PC-3 (cell line): ENCODE measurements around the gene DHX16. TPM values are rescaled to one million over a fixed set of nuclear protein-coding genes. Genes with fewer than 3 reads are reported as not detected.

Experiments used
- ATAC-seq: fragments of 200-7000 bp; cut with Tn5 transposase; 2 replicates; pipeline ENCODE4 v1.9.1; 2020; ENCODE audit warnings: mild to moderate bottlenecking, moderate library complexity
- BruUV-seq: library from RNA; stranded (reverse); fragments of 400-500 nt; replicated peaks from 2 replicates; lab custom pipeline; 2021; lab: Mats Ljungman, UMichigan
- CTCF ChIA-PET: fragments of 300-600 bp; sonication (Branson Sonifier 250); formaldehyde crosslinking; loops from one replicate; lab custom pipeline; 2022; ENCODE audit warnings: antibody characterized with exemption; lab: Charles Lee
- POLR2A ChIA-PET: fragments of 300-600 bp; sonication (Branson Sonifier 250); formaldehyde crosslinking; loops from one replicate; lab custom pipeline; 2022; ENCODE audit warnings: antibody characterized with exemption; ENCODE audit not compliant: unreplicated experiment; lab: Charles Lee
- DNase-seq: peaks from one replicate; pipeline ENCODE4 v3.0.0-alpha.2; 2015
- H2AFZ ChIP-seq: fragments of 300-600 bp; sonication (generic); 2 replicates; pipeline ENCODE4 v1.6.0; 2016; ENCODE audit warnings: antibody characterized with exemption, low read length
- H3F3A ChIP-seq: fragments of 300-600 bp; sonication (generic); one replicate; pipeline ENCODE4 v1.6.0; 2017; ENCODE audit warnings: antibody characterized with exemption, low read length, control low read depth, mild to moderate bottlenecking; ENCODE audit not compliant: unreplicated experiment
- H3K27ac ChIP-seq: fragments of 300-600 bp; sonication (generic); 2 replicates; pipeline ENCODE4 v1.5.1; 2016; ENCODE audit warnings: mild to moderate bottlenecking, low read length
- H3K27me3 ChIP-seq: fragments of 300-600 bp; sonication (generic); 2 replicates; pipeline ENCODE4 v1.6.1; 2016; ENCODE audit warnings: low read length, mixed read lengths
- H3K36me3 ChIP-seq: fragments of 300-600 bp; sonication (generic); 2 replicates; pipeline ENCODE4 v1.6.1; 2016; ENCODE audit warnings: low read depth, mixed run types, low read length, mixed read lengths
- H3K4me1 ChIP-seq: fragments of 300-600 bp; sonication (generic); 2 replicates; pipeline ENCODE4 v1.5.1; 2016; ENCODE audit warnings: low read length; ENCODE audit not compliant: insufficient read depth
- H3K4me2 ChIP-seq: fragments of 300-600 bp; sonication (generic); 2 replicates; pipeline ENCODE4 v1.6.0; 2016; ENCODE audit warnings: low read length
- H3K4me3 ChIP-seq: fragments of 300-600 bp; sonication (generic); 2 replicates; pipeline ENCODE4 v1.5.1; 2016; ENCODE audit warnings: mild to moderate bottlenecking, low read length, mixed read lengths
- H3K79me2 ChIP-seq: fragments of 300-600 bp; sonication (generic); 2 replicates; pipeline ENCODE4 v1.6.1; 2017; ENCODE audit warnings: low read length, mixed read lengths
- H3K9ac ChIP-seq: fragments of 300-600 bp; sonication (generic); 2 replicates; pipeline ENCODE4 v1.6.0; 2016; ENCODE audit warnings: mild to moderate bottlenecking, low read length
- H3K9me2 ChIP-seq: fragments of 300-600 bp; sonication (generic); replicated peaks from 2 replicates; pipeline ENCODE4 v1.6.1; 2016; ENCODE audit warnings: mixed run types, low read length, mixed read lengths
- H3K9me3 ChIP-seq: fragments of 300-600 bp; sonication (generic); 2 replicates; pipeline ENCODE4 v1.6.1; 2016; ENCODE audit warnings: low read length, mixed read lengths
- H4K20me1 ChIP-seq: fragments of 300-600 bp; sonication (generic); 2 replicates; pipeline ENCODE4 v1.6.1; 2016; ENCODE audit warnings: low read length, mixed read lengths
- EZH2 ChIP-seq: fragments of 300-600 bp; sonication (generic); IDR thresholded peaks from one replicate; pipeline ENCODE4 v1.6.1; 2017; ENCODE audit warnings: antibody characterized with exemption, mild to moderate bottlenecking, low read length; ENCODE audit not compliant: unreplicated experiment
- EZH2phosphoT487 ChIP-seq: fragments of 300-600 bp; sonication (generic); IDR thresholded peaks from 2 replicates; pipeline ENCODE4 v1.6.1; 2018; ENCODE audit warnings: mild to moderate bottlenecking, antibody characterized with exemption, low read length, borderline replicate concordance
- intact Hi-C: fragments of 100-400 bp; cut with micrococcal nuclease; formaldehyde crosslinking; loops from 2 replicates; pipeline ENCODE4 v1.9.0; 2023
- total RNA-seq: library from RNA; depleted of rRNA; stranded (reverse); fragments of >200 nt; gene quantifications from 2 replicates; pipeline ENCODE4 v1.2.3, GENCODE V29; 2014
- TF ChIP-seq, protein P1 (sequence below): fragments of 300-600 bp; sonication (generic); conservative IDR thresholded peaks from 2 replicates; pipeline ENCODE4 v1.5.1; 2017; ENCODE audit warnings: antibody characterized with exemption, low read depth, mild to moderate bottlenecking, low read length

Gene DHX16
- total RNA-seq, 1 experiment from 2014 or later, result 50.0 TPM

DNA sequence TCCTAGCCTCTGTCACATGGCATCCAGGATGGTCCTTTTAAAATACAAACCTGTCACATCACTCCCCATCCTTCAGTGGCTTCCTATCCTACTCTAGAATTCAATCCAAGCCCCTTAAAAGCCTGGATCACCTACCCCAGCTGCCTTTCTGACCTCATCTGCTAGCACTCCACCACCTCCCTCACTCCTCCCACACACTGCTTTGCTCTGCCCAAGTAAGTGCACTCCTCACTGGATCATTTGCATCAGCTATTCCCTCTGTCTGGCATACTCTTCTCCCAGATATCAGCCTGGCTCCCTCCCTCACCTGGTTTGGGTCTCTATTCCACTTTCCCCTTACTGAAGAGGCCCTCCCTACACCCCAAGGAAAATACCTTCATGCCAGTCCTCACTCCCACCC, 15.4 kb downstream of the DHX16 start:
- Histone ChIP-seq H3K4me3 (no peak overlapping the region), H4K20me1 (no peaks in the 10 kb centered on the region), H3K27ac (no peak overlapping the region), H3F3A (no peaks in the 10 kb centered on the region), H3K9me2 (no peaks in the 10 kb centered on the region), H3K9ac (no peak overlapping the region), H3K27me3 (no peaks in the 10 kb centered on the region), H3K36me3 (peaks cover 45% of the 10 kb centered on the region), H3K79me2 (no peaks in the 10 kb centered on the region), H2AFZ (no peak overlapping the region), H3K4me1 (no peaks in the 10 kb centered on the region), H3K9me3 (no peaks in the 10 kb centered on the region), H3K4me2 (no peak overlapping the region)
- intact Hi-C loops, result no loop called here
- POLR2A ChIA-PET, result no interaction called here
- TF ChIP-seq, protein P1, sequence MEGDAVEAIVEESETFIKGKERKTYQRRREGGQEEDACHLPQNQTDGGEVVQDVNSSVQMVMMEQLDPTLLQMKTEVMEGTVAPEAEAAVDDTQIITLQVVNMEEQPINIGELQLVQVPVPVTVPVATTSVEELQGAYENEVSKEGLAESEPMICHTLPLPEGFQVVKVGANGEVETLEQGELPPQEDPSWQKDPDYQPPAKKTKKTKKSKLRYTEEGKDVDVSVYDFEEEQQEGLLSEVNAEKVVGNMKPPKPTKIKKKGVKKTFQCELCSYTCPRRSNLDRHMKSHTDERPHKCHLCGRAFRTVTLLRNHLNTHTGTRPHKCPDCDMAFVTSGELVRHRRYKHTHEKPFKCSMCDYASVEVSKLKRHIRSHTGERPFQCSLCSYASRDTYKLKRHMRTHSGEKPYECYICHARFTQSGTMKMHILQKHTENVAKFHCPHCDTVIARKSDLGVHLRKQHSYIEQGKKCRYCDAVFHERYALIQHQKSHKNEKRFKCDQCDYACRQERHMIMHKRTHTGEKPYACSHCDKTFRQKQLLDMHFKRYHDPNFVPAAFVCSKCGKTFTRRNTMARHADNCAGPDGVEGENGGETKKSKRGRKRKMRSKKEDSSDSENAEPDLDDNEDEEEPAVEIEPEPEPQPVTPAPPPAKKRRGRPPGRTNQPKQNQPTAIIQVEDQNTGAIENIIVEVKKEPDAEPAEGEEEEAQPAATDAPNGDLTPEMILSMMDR, result no peak
- no peak for TF ChIP-seq EZH2phosphoT487
- TF ChIP-seq EZH2, result no peak
- CTCF ChIA-PET, result no interaction called here
- DNase-seq, result no peak
- ATAC-seq, result no peak
- no TSS peak for BruUV-seq

- H3K4me2 ChIP-seq, result no peak overlapping the region
- H4K20me1 ChIP-seq, result no peaks in the 10 kb centered on the region
- H3K9me2 ChIP-seq, result no peaks in the 10 kb centered on the region
- H3K9me3 ChIP-seq, result no peaks in the 10 kb centered on the region
- TF ChIP-seq EZH2, result no peak
- TF ChIP-seq EZH2phosphoT487, result no peak
- TF ChIP-seq, protein P1, result no peak
- no peak overlapping the region for H3K4me3 ChIP-seq
- no peaks in the 10 kb centered on the region for H3F3A ChIP-seq
- ATAC-seq (no peak), DNase-seq (no peak)
- no peak overlapping the region for H3K27ac ChIP-seq
- no peaks in the 10 kb centered on the region for H3K27me3 ChIP-seq
- peaks cover 42% of the 10 kb centered on the region for H3K36me3 ChIP-seq
- ChIA-PET POLR2A (no interaction called here), CTCF (no interaction called here)
- H3K4me1 ChIP-seq, result no peaks in the 10 kb centered on the region
- no peaks in the 10 kb centered on the region for H3K79me2 ChIP-seq
- no TSS peak for BruUV-seq
- intact Hi-C loops, result no loop called here
- no peak overlapping the region for H2AFZ ChIP-seq
- no peak overlapping the region for H3K9ac ChIP-seq
These were observed 16.3 kb downstream of the DHX16 start for GRCh38 chr6:30656513-30656912.

- Histone ChIP-seq H3F3A (no peaks in the 10 kb centered on the region), H2AFZ (no peak overlapping the region), H3K9me3 (no peaks in the 10 kb centered on the region), H4K20me1 (no peaks in the 10 kb centered on the region), H3K9me2 (no peaks in the 10 kb centered on the region), H3K9ac (no peak overlapping the region), H3K4me3 (no peak overlapping the region), H3K27me3 (no peaks in the 10 kb centered on the region), H3K36me3 (peaks cover 45% of the 10 kb centered on the region), H3K4me1 (no peaks in the 10 kb centered on the region), H3K27ac (no peak overlapping the region), H3K79me2 (no peaks in the 10 kb centered on the region), H3K4me2 (no peak overlapping the region)
- TF ChIP-seq, protein P1, result no peak
- TF ChIP-seq EZH2 (no peak), EZH2phosphoT487 (no peak)
- no peak for ATAC-seq
- BruUV-seq, result no TSS peak
- DNase-seq, result no peak
- intact Hi-C loops, result no loop called here
- POLR2A ChIA-PET, result no interaction called here
- CTCF ChIA-PET, result no interaction called here
These were observed 17.1 kb downstream of the DHX16 start for GRCh38 chr6:30655743-30656094.
